OCI-LY7 (cell line): ENCODE results near the gene TEX2.

ENCODE experiments used
- CTCF ChIP-seq: fragments of 200-600 bp; sonication (generic); conservative IDR thresholded peaks from 2 replicates; pipeline ENCODE4 v1.5.1; 2014; ENCODE audit warnings: mild to moderate bottlenecking, antibody characterized with exemption, low read length, moderate library complexity, mixed read lengths
- EZH2phosphoT487 ChIP-seq: fragments of 200-600 bp; sonication (generic); IDR thresholded peaks from 2 replicates; pipeline ENCODE4 v1.6.1; 2018; ENCODE audit warnings: low read depth, borderline replicate concordance, mild to moderate bottlenecking, mixed run types, antibody characterized with exemption, low read length, moderate library complexity, mixed read lengths

GRCh38 chr17:64281962-64282752 lies 19.1 kb upstream of the TEX2 start:
- TF ChIP-seq CTCF (peak; percentile 92), EZH2phosphoT487 (no peak)
